H1 (cell line): Measurements from ENCODE around the gene MAST2. TPM values are rescaled to one million over a fixed set of nuclear protein-coding genes. Genes with fewer than 3 reads are reported as not detected.

ENCODE experiments used
- CTCF ChIA-PET: fragments of 300-600 bp; sonication (Branson Sonifier 250); formaldehyde crosslinking; loops from one replicate; lab custom pipeline; 2021; ENCODE audit not compliant: partially characterized antibody; lab: Charles Lee
- POLR2A ChIA-PET: fragments of 300-600 bp; sonication (Branson Sonifier 250); formaldehyde crosslinking; loops from one replicate; lab custom pipeline; 2021; ENCODE audit warnings: inconsistent platforms; ENCODE audit not compliant: partially characterized antibody; lab: Charles Lee
- DNase-seq, 2 experiments: peaks; one replicate each; pipeline versions ENCODE4 v3.0.0 to v3.0.0-alpha.2; 2010 to 2022; ENCODE audit warnings: low spot score in 2 of 2, low read depth in 1 of 2, mixed read lengths in 1 of 2
- FAIRE-seq: peaks from 2 replicates; lab custom pipeline; 2011; peaks lifted over from hg19 to GRCh38; lab: Jason Lieb, UNC
- H2AFZ ChIP-seq: 2 replicates; pipeline ENCODE4 v1.8.1; 2012; ENCODE audit warnings: low read length, inconsistent platforms
- H2AK5ac ChIP-seq: 2 replicates; pipeline ENCODE4 v1.6.1; 2013; ENCODE audit warnings: low read depth, low read length
- H2BK120ac ChIP-seq: replicated peaks from 2 replicates; pipeline ENCODE3; 2013; ENCODE audit warnings: low read depth, low read length, inconsistent platforms
- H2BK12ac ChIP-seq: 2 replicates; pipeline ENCODE4 v1.6.1; 2013; ENCODE audit warnings: low read depth, low read length
- H2BK15ac ChIP-seq: 2 replicates; pipeline ENCODE4 v1.6.1; 2013; ENCODE audit warnings: low read length
- H2BK20ac ChIP-seq: 2 replicates; pipeline ENCODE4 v1.6.1; 2013; ENCODE audit warnings: low read length
- H2BK5ac ChIP-seq: 2 replicates; pipeline ENCODE4 v1.6.1; 2013; ENCODE audit warnings: low read depth, low read length
- H3K14ac ChIP-seq: 2 replicates; pipeline ENCODE4 v1.6.1; 2013; ENCODE audit warnings: inconsistent platforms; ENCODE audit not compliant: insufficient read length
- H3K18ac ChIP-seq: 2 replicates; pipeline ENCODE4 v1.6.1; 2013; ENCODE audit warnings: low read length; ENCODE audit errors: extremely low read depth
- H3K23ac ChIP-seq: 2 replicates; pipeline ENCODE4 v1.6.1; 2013; ENCODE audit warnings: inconsistent platforms; ENCODE audit not compliant: insufficient read length
- H3K23me2 ChIP-seq: 2 replicates; pipeline ENCODE4 v1.6.1; 2013; ENCODE audit warnings: low read depth, low read length
- H3K27ac ChIP-seq: 2 replicates; pipeline ENCODE4 v1.6.1; 2011; ENCODE audit warnings: low read depth, low read length, inconsistent platforms
- H3K27me3 ChIP-seq, 4 experiments: replicated peaks in 1 of 4; 1 replicate in 1 of 4; 2 replicates in 3 of 4; pipeline versions ENCODE4 v1.6.1 to v1.8.1; 2011 to 2013; ENCODE audit warnings: low read length in 3 of 4, mild to moderate bottlenecking in 3 of 4, inconsistent platforms in 2 of 4, mixed read lengths in 2 of 4, moderate library complexity in 1 of 4; ENCODE audit not compliant: control insufficient read depth in 3 of 4, insufficient read depth in 3 of 4; ENCODE audit errors: extremely low read depth in 1 of 4
- H3K36me3 ChIP-seq, 4 experiments: 2 replicates each; pipeline versions ENCODE4 v1.6.1 to v1.8.1; 2011 to 2013; ENCODE audit warnings: mild to moderate bottlenecking in 4 of 4, low read length in 3 of 4, moderate library complexity in 2 of 4, control low read depth in 1 of 4, inconsistent platforms in 1 of 4; ENCODE audit not compliant: insufficient read depth in 4 of 4, control insufficient read depth in 2 of 4
- H3K4ac ChIP-seq: replicated peaks from 2 replicates; pipeline ENCODE3; 2013; ENCODE audit warnings: low read length, low read depth, mixed read lengths, inconsistent platforms; ENCODE audit not compliant: insufficient read length
- H3K4me1 ChIP-seq, 4 experiments: replicated peaks in 1 of 4; 1 replicate in 1 of 4; 2 replicates in 3 of 4; pipeline versions ENCODE4 v1.6.1 to v1.8.1; 2011 to 2013; ENCODE audit warnings: low read length in 3 of 4, inconsistent platforms in 2 of 4, mixed read lengths in 1 of 4; ENCODE audit not compliant: insufficient read depth in 4 of 4, control insufficient read depth in 3 of 4
- H3K4me2 ChIP-seq, 2 experiments: 2 replicates each; pipeline versions ENCODE4 v1.6.1 to v1.8.1; 2011 to 2013; ENCODE audit warnings: low read depth in 2 of 2, low read length in 2 of 2, control low read depth in 1 of 2, inconsistent platforms in 1 of 2, mild to moderate bottlenecking in 1 of 2; ENCODE audit not compliant: insufficient read depth in 1 of 2
- H3K4me3 ChIP-seq, 4 experiments: fragments of 200-600, 300-600 bp in 1 of 4; sonication (generic), shearing (Covaris generic), sonication (Bioruptor Twin) in 1 of 4; 2 replicates each; pipeline versions ENCODE4 v1.5.1 to v1.8.1; 2011 to 2016; ENCODE audit warnings: low read length in 4 of 4, low read depth in 3 of 4, control low read depth in 2 of 4, inconsistent platforms in 2 of 4, mild to moderate bottlenecking in 2 of 4, mixed read lengths in 1 of 4, moderate library complexity in 1 of 4; ENCODE audit not compliant: insufficient read depth in 2 of 4; ENCODE audit errors: extremely low read depth in 1 of 4
- H3K56ac ChIP-seq: replicated peaks from 2 replicates; pipeline ENCODE3; 2013; ENCODE audit warnings: low read depth, mild to moderate bottlenecking, mixed read lengths, low read length, inconsistent platforms; ENCODE audit not compliant: insufficient read length
- H3K79me1 ChIP-seq: 2 replicates; pipeline ENCODE4 v1.6.1; 2013; ENCODE audit warnings: low read depth, low read length, control low read depth
- H3K79me2 ChIP-seq, 2 experiments: 2 replicates each; pipeline versions ENCODE4 v1.6.1 to v1.8.1; 2012 to 2013; ENCODE audit warnings: low read length in 2 of 2, mild to moderate bottlenecking in 2 of 2, inconsistent platforms in 1 of 2; ENCODE audit not compliant: insufficient read depth in 2 of 2, control insufficient read depth in 1 of 2
- H3K9ac ChIP-seq, 4 experiments: replicated peaks in 1 of 4; 1 replicate in 1 of 4; 2 replicates in 3 of 4; pipeline versions ENCODE4 v1.6.1 to v1.8.1; 2011 to 2013; ENCODE audit warnings: low read depth in 3 of 4, low read length in 3 of 4, control low read depth in 2 of 4, mild to moderate bottlenecking in 2 of 4, moderate library complexity in 2 of 4, inconsistent platforms in 1 of 4; ENCODE audit errors: extremely low read depth in 1 of 4
- H3K9me3 ChIP-seq, 2 experiments: 2 replicates each; pipeline versions ENCODE4 v1.6.1 to v1.8.1; 2012 to 2013; ENCODE audit warnings: mild to moderate bottlenecking in 2 of 2, moderate library complexity in 2 of 2, control low read depth in 1 of 2, inconsistent platforms in 1 of 2, low read depth in 1 of 2, low read length in 1 of 2, mixed read lengths in 1 of 2; ENCODE audit not compliant: insufficient read depth in 2 of 2
- H4K20me1 ChIP-seq, 2 experiments: replicated peaks in 1 of 2; 2 replicates each; pipeline versions ENCODE3 to v1.8.1; 2011 to 2013; ENCODE audit warnings: inconsistent platforms in 2 of 2, low read length in 2 of 2, mild to moderate bottlenecking in 1 of 2; ENCODE audit not compliant: insufficient read depth in 2 of 2, control insufficient read depth in 1 of 2
- H4K5ac ChIP-seq: 2 replicates; pipeline ENCODE4 v1.6.1; 2013; ENCODE audit warnings: low read length, low read depth, mixed read lengths, inconsistent platforms; ENCODE audit not compliant: insufficient read length
- H4K8ac ChIP-seq: 2 replicates; pipeline ENCODE4 v1.8.0; 2013; ENCODE audit warnings: mild to moderate bottlenecking, moderate library complexity, low read length, inconsistent platforms; ENCODE audit not compliant: insufficient read depth; ENCODE audit errors: extremely low read depth
- H4K91ac ChIP-seq: replicated peaks from 2 replicates; pipeline ENCODE3; 2013; ENCODE audit warnings: low read length, mixed read lengths, inconsistent platforms; ENCODE audit not compliant: insufficient read length
- CTCF ChIP-seq, 3 experiments: IDR thresholded peaks; 1 replicate in 2 of 3; 2 replicates in 1 of 3; pipeline versions ENCODE4 v1.5.1 to v1.6.1; 2011; ENCODE audit warnings: low read length in 3 of 3, mild to moderate bottlenecking in 3 of 3, inconsistent platforms in 2 of 3, low read depth in 1 of 3, moderate library complexity in 1 of 3; ENCODE audit not compliant: insufficient read depth in 1 of 3; ENCODE audit errors: control extremely low read depth in 1 of 3
- KDM5A ChIP-seq: fragments of 200-600 bp; IDR thresholded peaks from 2 replicates; pipeline ENCODE4 v1.7.1; 2012; ENCODE audit warnings: mild to moderate bottlenecking, low read length, inconsistent platforms, mixed read lengths
- PHF8 ChIP-seq: fragments of 200-600 bp; sonication (generic); conservative IDR thresholded peaks from 2 replicates; pipeline ENCODE4 v1.7.1; 2012; ENCODE audit warnings: low read depth, mild to moderate bottlenecking, inconsistent platforms, low read length, moderate library complexity
- SIRT6 ChIP-seq: IDR thresholded peaks from one replicate; pipeline ENCODE4 v1.7.1; 2012; ENCODE audit warnings: low read length, inconsistent platforms
- polyA plus RNA-seq, 7 experiments: library from polyadenylated mRNA; depleted of rRNA in 3 of 7; stranded (reverse) in 5 of 7; unstranded in 2 of 7; fragments of >200 nt in 5 of 7; fragments of 200-250 nt in 2 of 7; gene quantifications; 1 replicate in 5 of 7; 2 replicates in 1 of 7; 4 replicates in 1 of 7; pipeline versions ENCODE4 v1.2.1 to v1.2.3, GENCODE V29; 2011 to 2013; ENCODE audit warnings: missing spikeins in 2 of 7, mixed read lengths in 2 of 7
- total RNA-seq: library from RNA; stranded (reverse); fragmentation: NEBNext Ultra II Directional; extraction: Animal tissue kit (Norgen Biotek cat#: 25700); gene quantifications from 2 replicates; pipeline ENCODE4 v1.2.1, GENCODE V29; 2021

The MAST2 gene
- total and polyA plus RNA-seq, 2 of the 8 experiments (the other 6 are each of a cell fraction or from before 2014, with no cell fraction given): 20.5 to 35.4 TPM

GRCh38 chr1:45958317-45958716, 154.9 kb downstream of the MAST2 start:
- DNase-seq (no peak), FAIRE-seq (no peak)
- Histone ChIP-seq H4K8ac (no peak overlapping the region), H3K9me3 (no peaks in the 10 kb centered on the region), H3K79me1 (no peaks in the 10 kb centered on the region; the same call in 1 of the 2 replicates), H2AFZ (no peak overlapping the region), H3K4ac (no peak overlapping the region), H3K9ac (no peak overlapping the region), H3K36me3 (peaks cover 0 to 4% (median 2%) of the 10 kb centered on the region in 4 experiments; a peak in 2 of 8 replicates), H2AK5ac (no peak overlapping the region), H3K27ac (no peak overlapping the region), H3K56ac (no peak overlapping the region), H3K79me2 (no peaks in the 10 kb centered on the region), H2BK12ac (no peak overlapping the region), H4K20me1 (no peaks in the 10 kb centered on the region), H2BK15ac (no peak overlapping the region), H4K91ac (no peak overlapping the region), H3K4me2 (no peak overlapping the region), H2BK5ac (no peak overlapping the region), H3K23me2 (no peaks in the 10 kb centered on the region), H4K5ac (no peak overlapping the region), H2BK120ac (no peak overlapping the region), H3K14ac (no peak overlapping the region), H2BK20ac (no peak overlapping the region), H3K18ac (no peak overlapping the region), H3K4me1 (peaks cover 0 to 11% (median 7%) of the 10 kb centered on the region in 4 experiments; a peak in 4 of 7 replicates), H3K4me3 (no peak overlapping the region), H3K27me3 (no peaks in the 10 kb centered on the region), H3K23ac (no peak overlapping the region)
- no peak for TF ChIP-seq PHF8
- no peak for TF ChIP-seq SIRT6
- no peak for TF ChIP-seq KDM5A
- TF ChIP-seq CTCF (IDR thresholded peaks at IDR 0.05; ENCODE audit: control extremely low read depth in 1 of 3, insufficient read depth in 1 of 3, low read depth in 1 of 3, low read length in 3 of 3): no peak
- POLR2A ChIA-PET: interaction anchor here (1.3 kb wide), 1 partner anchor 16 kb away, joined by 3 read pairs; no protein-coding TSS in a partner anchor
- CTCF ChIA-PET: interaction anchor here (0.6 to 1.2 kb wide), 3 partner anchors 23 to 39 kb away, joined by 3 to 5 read pairs (median 4); no protein-coding TSS in a partner anchor
